Sigmoid colon (tissue), 3 donors: ENCODE results near the gene TBCD.

Experiments used
- POLR2A ChIP-seq, 2 donors: fragments of 450-650 bp; IDR thresholded peaks; one replicate each; pipeline ENCODE4 v1.6.1; 2016; ENCODE audit warnings: antibody characterized with exemption in 2 of 2, mild to moderate bottlenecking in 2 of 2, moderate library complexity in 2 of 2
- TF ChIP-seq, protein P1 (sequence below), 4 experiments: fragments of 450-650 bp in 3 of 4; fragments of 200-600 bp in 1 of 4; IDR thresholded peaks; one replicate each; pipeline ENCODE4 v1.5.1; 2016 to 2019; ENCODE audit warnings: antibody characterized with exemption in 4 of 4, mild to moderate bottlenecking in 3 of 4, moderate library complexity in 2 of 4

- TF ChIP-seq, protein P1, sequence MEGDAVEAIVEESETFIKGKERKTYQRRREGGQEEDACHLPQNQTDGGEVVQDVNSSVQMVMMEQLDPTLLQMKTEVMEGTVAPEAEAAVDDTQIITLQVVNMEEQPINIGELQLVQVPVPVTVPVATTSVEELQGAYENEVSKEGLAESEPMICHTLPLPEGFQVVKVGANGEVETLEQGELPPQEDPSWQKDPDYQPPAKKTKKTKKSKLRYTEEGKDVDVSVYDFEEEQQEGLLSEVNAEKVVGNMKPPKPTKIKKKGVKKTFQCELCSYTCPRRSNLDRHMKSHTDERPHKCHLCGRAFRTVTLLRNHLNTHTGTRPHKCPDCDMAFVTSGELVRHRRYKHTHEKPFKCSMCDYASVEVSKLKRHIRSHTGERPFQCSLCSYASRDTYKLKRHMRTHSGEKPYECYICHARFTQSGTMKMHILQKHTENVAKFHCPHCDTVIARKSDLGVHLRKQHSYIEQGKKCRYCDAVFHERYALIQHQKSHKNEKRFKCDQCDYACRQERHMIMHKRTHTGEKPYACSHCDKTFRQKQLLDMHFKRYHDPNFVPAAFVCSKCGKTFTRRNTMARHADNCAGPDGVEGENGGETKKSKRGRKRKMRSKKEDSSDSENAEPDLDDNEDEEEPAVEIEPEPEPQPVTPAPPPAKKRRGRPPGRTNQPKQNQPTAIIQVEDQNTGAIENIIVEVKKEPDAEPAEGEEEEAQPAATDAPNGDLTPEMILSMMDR (IDR thresholded peaks at IDR 0.05) = no peak
- TF ChIP-seq POLR2A (IDR thresholded peaks at IDR 0.05) = no peak
Observed at GRCh38 chr17:82938873-82939620, 187.2 kb downstream of the TBCD start.
